Esophagus muscularis mucosa (tissue), 4 donors: Measurements from ENCODE around the gene EPOP. TPM values are rescaled to one million over a fixed set of nuclear protein-coding genes. Genes with fewer than 3 reads are reported as not detected.

Source experiments
- DNase-seq: peaks from one replicate; pipeline ENCODE4 v3.0.0-alpha.2; 2017; ENCODE audit errors: extremely low spot score
- H3K27ac ChIP-seq, 4 donors: fragments of 200-600 bp; sonication (generic); replicated peaks in 1 of 4; 1 replicate in 3 of 4; 2 replicates in 1 of 4; pipeline ENCODE4 v1.5.1; 2016 to 2019; ENCODE audit warnings: mild to moderate bottlenecking in 1 of 4
- H3K27me3 ChIP-seq, 4 donors: fragments of 200-600 bp; sonication (generic); one replicate each; pipeline versions ENCODE4 v1.5.1 to v1.6.0; 2016 to 2019
- H3K36me3 ChIP-seq, 4 donors: fragments of 200-600 bp; sonication (generic); one replicate each; pipeline ENCODE4 v1.5.1; 2016 to 2019
- H3K4me1 ChIP-seq, 4 donors: fragments of 200-600 bp; sonication (generic); one replicate each; pipeline ENCODE4 v1.5.1; 2016 to 2019
- H3K4me3 ChIP-seq, 4 donors: fragments of 200-600 bp; sonication (generic); 1 replicate in 2 of 4; 2 replicates in 2 of 4; pipeline ENCODE4 v1.5.1; 2016 to 2019; ENCODE audit warnings: mild to moderate bottlenecking in 4 of 4, moderate library complexity in 1 of 4
- H3K9me3 ChIP-seq, 4 donors: fragments of 200-600 bp; sonication (generic); 1 replicate in 3 of 4; 2 replicates in 1 of 4; pipeline ENCODE4 v1.5.1; 2016 to 2019
- EP300 ChIP-seq: sonication (generic); formaldehyde crosslinking; IDR thresholded peaks from one replicate; pipeline ENCODE4 v1.6.1; 2017; ENCODE audit warnings: antibody characterized with exemption
- POLR2A ChIP-seq: fragments of 450-650 bp; IDR thresholded peaks from one replicate; pipeline ENCODE4 v1.6.1; 2017; ENCODE audit warnings: antibody characterized with exemption, moderate library complexity, mild to moderate bottlenecking, low read depth
- POLR2AphosphoS5 ChIP-seq, 2 donors: sonication (generic); formaldehyde crosslinking; IDR thresholded peaks; one replicate each; pipeline ENCODE4 v1.6.1; 2017; ENCODE audit warnings: antibody characterized with exemption in 2 of 2
- WGBS: methylation state at CpG from one replicate; pipeline ENCODE4 v1.1.5; 2018; 5-methylcytosine and 5-hydroxymethylcytosine counted together
- intact Hi-C: fragments of 100-400 bp; cut with DNase I; formaldehyde crosslinking; loops from one replicate; pipeline ENCODE4 v1.15.1; 2023
- total RNA-seq, 4 donors: library from RNA; depleted of rRNA; stranded (reverse); fragments of >200 nt; gene quantifications; one replicate each; pipeline versions ENCODE4 v1.1.0 to v1.2.1, GENCODE V29; 2016
- TF ChIP-seq, protein P1 (sequence below), 3 experiments: fragments of 200-600 bp in 2 of 3; fragments of 450-650 bp in 1 of 3; sonication (generic) in 2 of 3; IDR thresholded peaks; one replicate each; pipeline ENCODE4 v1.5.1; 2017 to 2019; ENCODE audit warnings: antibody characterized with exemption in 3 of 3, mild to moderate bottlenecking in 2 of 3, moderate library complexity in 1 of 3

Gene EPOP
- total RNA-seq, 4 donors from 2014 or later: 0.42 to 7.3 (median 2.7) TPM

DNA sequence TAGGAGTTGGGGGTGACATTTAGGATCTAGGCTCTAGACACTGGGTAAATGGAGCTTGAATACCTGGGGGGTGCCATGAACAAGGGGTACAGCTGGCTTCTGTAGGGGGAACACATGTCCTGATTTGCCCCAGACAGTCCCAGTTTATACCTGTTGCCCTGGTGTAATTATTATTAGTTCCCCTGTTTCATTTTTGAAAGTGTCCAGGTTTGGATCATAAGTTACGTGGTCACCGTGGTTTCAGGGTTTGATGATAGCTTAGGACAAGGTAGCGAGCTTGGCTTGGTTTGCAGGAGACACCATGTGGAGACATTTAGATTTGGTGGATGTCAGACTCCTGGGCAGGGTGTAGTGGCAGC, 35.8 kb upstream of the EPOP start:
- WGBS: 86% methylated on average over 3 of the region's 3 CpGs
- intact Hi-C loops: no loop called here
- DNase-seq: no peak
- peaks cover 40 to 84% (median 76%) of the 10 kb centered on the region in 4 donors for H3K36me3 ChIP-seq
- H3K9me3 ChIP-seq: no peaks in the 10 kb centered on the region
- H3K4me3 ChIP-seq: no peak overlapping the region
- peaks cover 19 to 35% (median 26%) of the 10 kb centered on the region in 4 donors for H3K4me1 ChIP-seq
- H3K27ac ChIP-seq: no peak overlapping the region
- no peaks in the 10 kb centered on the region for H3K27me3 ChIP-seq
- no peak for TF ChIP-seq EP300
- no peak for TF ChIP-seq POLR2AphosphoS5 (IDR thresholded peaks at IDR 0.05)
- TF ChIP-seq, protein P1, sequence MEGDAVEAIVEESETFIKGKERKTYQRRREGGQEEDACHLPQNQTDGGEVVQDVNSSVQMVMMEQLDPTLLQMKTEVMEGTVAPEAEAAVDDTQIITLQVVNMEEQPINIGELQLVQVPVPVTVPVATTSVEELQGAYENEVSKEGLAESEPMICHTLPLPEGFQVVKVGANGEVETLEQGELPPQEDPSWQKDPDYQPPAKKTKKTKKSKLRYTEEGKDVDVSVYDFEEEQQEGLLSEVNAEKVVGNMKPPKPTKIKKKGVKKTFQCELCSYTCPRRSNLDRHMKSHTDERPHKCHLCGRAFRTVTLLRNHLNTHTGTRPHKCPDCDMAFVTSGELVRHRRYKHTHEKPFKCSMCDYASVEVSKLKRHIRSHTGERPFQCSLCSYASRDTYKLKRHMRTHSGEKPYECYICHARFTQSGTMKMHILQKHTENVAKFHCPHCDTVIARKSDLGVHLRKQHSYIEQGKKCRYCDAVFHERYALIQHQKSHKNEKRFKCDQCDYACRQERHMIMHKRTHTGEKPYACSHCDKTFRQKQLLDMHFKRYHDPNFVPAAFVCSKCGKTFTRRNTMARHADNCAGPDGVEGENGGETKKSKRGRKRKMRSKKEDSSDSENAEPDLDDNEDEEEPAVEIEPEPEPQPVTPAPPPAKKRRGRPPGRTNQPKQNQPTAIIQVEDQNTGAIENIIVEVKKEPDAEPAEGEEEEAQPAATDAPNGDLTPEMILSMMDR (IDR thresholded peaks at IDR 0.05): no peak
- TF ChIP-seq POLR2A: no peak

DNA sequence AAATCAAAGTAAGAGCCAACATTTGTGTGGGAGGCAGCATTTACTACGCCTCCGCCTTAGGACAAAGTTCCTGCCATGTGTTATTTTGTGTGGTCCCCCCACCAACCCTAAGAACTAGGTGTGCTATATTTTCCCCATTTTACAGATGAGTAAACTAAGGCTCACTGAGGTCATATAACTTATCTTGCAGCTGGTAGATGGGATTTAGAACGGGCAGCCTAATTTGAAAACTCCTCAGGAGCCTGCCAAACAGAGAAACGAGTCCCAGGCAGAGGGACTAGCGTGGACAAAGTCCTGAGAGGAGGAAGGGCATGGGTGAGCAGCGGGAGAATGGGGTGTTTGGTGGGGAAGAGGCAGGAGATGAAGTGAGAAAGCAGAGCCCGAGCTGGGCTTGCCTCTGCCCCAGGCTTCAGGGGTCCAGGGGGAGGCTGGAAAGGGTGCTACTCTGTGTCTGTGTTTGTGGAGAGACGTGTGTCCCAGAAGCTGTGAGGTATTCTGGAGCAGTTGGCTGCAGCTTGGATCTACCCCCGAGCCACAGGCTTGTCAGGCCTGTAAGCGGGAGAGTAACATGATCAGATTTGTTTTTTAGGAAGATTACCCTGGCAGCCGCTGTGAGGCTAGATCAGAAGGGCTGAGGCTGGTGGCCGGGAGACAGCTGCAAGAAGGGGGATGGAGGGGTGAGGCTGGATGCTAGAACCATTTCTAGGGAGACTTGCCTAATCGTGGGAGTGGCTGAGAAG, 35.3 kb upstream of the EPOP start:
- Histone ChIP-seq H3K27me3 (no peaks in the 10 kb centered on the region), H3K27ac (no peak overlapping the region), H3K4me3 (no peak overlapping the region), H3K36me3 (peaks cover 39 to 79% (median 71%) of the 10 kb centered on the region in 4 donors), H3K4me1 (peaks cover 19 to 35% (median 26%) of the 10 kb centered on the region in 4 donors), H3K9me3 (no peaks in the 10 kb centered on the region)
- TF ChIP-seq EP300 (no peak), POLR2A (no peak), POLR2AphosphoS5 (IDR thresholded peaks at IDR 0.05) (no peak)
- TF ChIP-seq, protein P1 (IDR thresholded peaks at IDR 0.05): no peak
- intact Hi-C loops: no loop called here
- WGBS: 79% methylated on average over 13 of the region's 13 CpGs
- DNase-seq: no peak

DNA sequence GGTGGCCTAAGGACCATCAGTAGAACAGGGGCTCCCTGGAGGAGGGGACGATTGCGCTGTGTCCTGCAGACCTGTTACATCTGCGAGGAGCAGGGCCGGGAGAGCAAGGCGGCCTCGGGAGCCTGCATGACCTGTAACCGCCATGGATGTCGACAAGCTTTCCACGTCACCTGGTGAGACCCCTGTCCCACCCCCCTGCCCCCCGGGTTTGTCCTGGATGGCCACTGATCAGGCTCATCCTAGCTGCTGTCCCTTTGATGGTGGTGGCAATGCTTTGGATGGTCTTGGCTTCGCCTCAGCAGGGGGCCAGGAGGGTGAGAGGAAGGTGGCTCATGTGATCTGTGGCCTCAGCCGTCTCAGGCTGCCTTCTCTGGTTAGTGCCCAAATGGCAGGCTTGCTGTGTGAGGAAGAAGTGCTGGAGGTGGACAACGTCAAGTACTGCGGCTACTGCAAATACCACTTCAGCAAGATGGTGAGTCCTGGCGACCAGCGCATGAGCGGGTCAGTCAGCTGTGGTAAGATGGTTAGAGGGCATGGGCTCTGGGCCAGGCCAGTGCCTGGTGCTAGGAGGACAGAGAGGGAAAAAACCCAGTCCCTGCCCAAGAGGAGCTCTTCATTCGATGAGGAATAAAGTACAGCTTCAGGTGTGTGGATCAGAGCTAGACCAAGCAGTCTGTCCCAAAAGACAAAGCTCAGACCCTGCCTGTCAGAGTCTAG, 34.5 kb upstream of the EPOP start:
- Histone ChIP-seq H3K4me3 (no peak overlapping the region), H3K9me3 (no peaks in the 10 kb centered on the region), H3K36me3 (peaks cover 33 to 71% (median 64%) of the 10 kb centered on the region in 4 donors), H3K4me1 (peaks cover 23 to 36% (median 27%) of the 10 kb centered on the region in 4 donors), H3K27ac (no peak overlapping the region), H3K27me3 (no peaks in the 10 kb centered on the region)
- 86% methylated on average over 18 of the region's 18 CpGs for WGBS
- no peak for DNase-seq
- TF ChIP-seq, protein P1 (IDR thresholded peaks at IDR 0.05): no peak
- TF ChIP-seq EP300: no peak
- no peak for TF ChIP-seq POLR2AphosphoS5 (IDR thresholded peaks at IDR 0.05)
- no peak for TF ChIP-seq POLR2A
- intact Hi-C loops: no loop called here

DNA sequence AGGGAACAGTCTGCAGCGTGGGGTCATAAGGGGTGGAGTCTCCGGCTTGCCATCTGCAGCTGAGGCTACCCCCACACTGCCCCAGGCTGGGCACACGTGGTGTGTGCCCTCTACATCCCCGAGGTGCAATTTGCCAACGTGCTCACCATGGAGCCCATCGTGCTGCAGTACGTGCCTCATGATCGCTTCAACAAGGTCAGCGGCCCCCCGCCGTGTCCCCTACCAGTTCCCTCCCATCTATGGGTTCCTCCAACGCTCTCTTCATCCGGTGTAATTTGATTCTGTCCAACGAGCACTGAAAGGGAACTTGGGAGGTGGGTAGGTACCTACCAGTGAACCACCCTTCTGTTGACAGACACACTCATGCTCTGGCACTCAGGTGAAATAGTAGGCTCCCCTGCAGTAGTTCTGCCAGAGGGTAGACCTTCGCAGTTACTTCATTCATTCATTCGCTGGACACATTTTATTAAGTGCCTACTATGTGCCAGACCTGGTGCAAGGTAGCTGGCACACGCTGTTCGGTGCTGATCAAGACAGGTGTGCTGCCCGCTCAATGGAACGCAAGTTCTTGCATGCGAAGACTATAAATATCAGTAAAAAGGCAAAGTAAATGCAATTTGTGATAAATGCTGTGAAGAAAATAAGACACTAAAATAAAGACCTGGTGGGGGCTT, 33.1 kb upstream of the EPOP start:
- Histone ChIP-seq H3K27me3 (no peaks in the 10 kb centered on the region), H3K9me3 (no peaks in the 10 kb centered on the region), H3K36me3 (peaks cover 20 to 57% (median 49%) of the 10 kb centered on the region in 4 donors), H3K4me3 (no peak overlapping the region), H3K4me1 (peaks cover 26 to 49% (median 40%) of the 10 kb centered on the region in 4 donors), H3K27ac (peak overlapping the region in 1 of 4 donors; percentile 98)
- intact Hi-C loops: no loop called here
- 76% methylated on average over 17 of the region's 21 CpGs for WGBS
- TF ChIP-seq EP300 (no peak), POLR2A (no peak)
- no peak for DNase-seq
